OCI-LY1 (cell line): ENCODE measurements around the gene MAP9.

Experiments
- H2AFZ ChIP-seq: fragments of 200-600 bp; sonication (generic), shearing (Covaris generic); 2 replicates; pipeline ENCODE4 v1.6.0; 2014; ENCODE audit warnings: antibody characterized with exemption, mild to moderate bottlenecking, low read length
- H3F3A ChIP-seq: fragments of 200-600 bp; sonication (generic), shearing (Covaris generic); 2 replicates; pipeline ENCODE4 v1.6.0; 2014; ENCODE audit warnings: mild to moderate bottlenecking, antibody characterized with exemption, low read length, moderate library complexity; ENCODE audit not compliant: insufficient read depth
- H3K27ac ChIP-seq: fragments of 200-600 bp; sonication (generic); 2 replicates; pipeline ENCODE4 v1.5.1; 2014; ENCODE audit warnings: low read length, mixed run types, mild to moderate bottlenecking, low read depth; ENCODE audit not compliant: poor library complexity, severe bottlenecking
- H3K27me3 ChIP-seq: fragments of 200-600 bp; sonication (generic); 2 replicates; pipeline ENCODE4 v1.6.0; 2014; ENCODE audit warnings: antibody characterized with exemption, mild to moderate bottlenecking, low read length, moderate library complexity; ENCODE audit not compliant: insufficient read depth
- H3K36me3 ChIP-seq: fragments of 200-600 bp; sonication (generic); 2 replicates; pipeline ENCODE4 v1.6.1; 2014; ENCODE audit warnings: mild to moderate bottlenecking, antibody characterized with exemption, low read length, moderate library complexity, mixed read lengths; ENCODE audit not compliant: insufficient read depth
- H3K4me1 ChIP-seq: fragments of 200-600 bp; sonication (generic); 2 replicates; pipeline ENCODE4 v1.5.1; 2014; ENCODE audit warnings: mild to moderate bottlenecking, low read length, moderate library complexity; ENCODE audit not compliant: insufficient read depth, severe bottlenecking
- H3K4me2 ChIP-seq: fragments of 200-600 bp; sonication (generic), shearing (Covaris generic); 2 replicates; pipeline ENCODE4 v1.6.1; 2014; ENCODE audit warnings: low read length
- H3K4me3 ChIP-seq: fragments of 200-600 bp; sonication (generic); 2 replicates; pipeline ENCODE4 v1.5.1; 2014; ENCODE audit warnings: low read length, low read depth, mild to moderate bottlenecking, mixed read lengths; ENCODE audit not compliant: poor library complexity, severe bottlenecking
- H3K79me2 ChIP-seq: fragments of 200-600 bp; shearing (Covaris generic); 2 replicates; pipeline ENCODE4 v1.6.1; 2016; ENCODE audit warnings: mixed run types, low read length, mixed read lengths; ENCODE audit not compliant: insufficient read depth
- H3K9ac ChIP-seq: fragments of 200-600 bp; sonication (generic), shearing (Covaris generic); 2 replicates; pipeline ENCODE4 v1.6.1; 2014; ENCODE audit warnings: mild to moderate bottlenecking, low read length, mixed read lengths
- H3K9me2 ChIP-seq: fragments of 200-600 bp; sonication (generic), shearing (Covaris generic); 2 replicates; pipeline ENCODE4 v1.6.1; 2014; ENCODE audit warnings: low read depth, mild to moderate bottlenecking, low read length, mixed read lengths
- H3K9me3 ChIP-seq: fragments of 200-600 bp; shearing (Covaris generic); 2 replicates; pipeline ENCODE4 v1.6.1; 2014; ENCODE audit warnings: low read length, mixed read lengths
- H4K20me1 ChIP-seq: fragments of 200-600 bp; sonication (generic), shearing (Covaris generic); 2 replicates; pipeline ENCODE4 v1.6.0; 2016; ENCODE audit warnings: mild to moderate bottlenecking, low read length; ENCODE audit not compliant: insufficient read depth
- EZH2 ChIP-seq: fragments of 200-600 bp; sonication (generic), shearing (Covaris generic); IDR thresholded peaks from 2 replicates; pipeline ENCODE4 v1.8.0; 2017; ENCODE audit warnings: borderline replicate concordance, mixed run types, mild to moderate bottlenecking, antibody characterized with exemption, low read length, moderate library complexity, mixed read lengths
- TF ChIP-seq, protein P1 (sequence below): fragments of 200-600 bp; sonication (generic), shearing (Covaris generic); IDR thresholded peaks from 2 replicates; pipeline ENCODE4 v1.5.1; 2017; ENCODE audit warnings: mild to moderate bottlenecking, antibody characterized with exemption, low read length, moderate library complexity, mixed read lengths

The MAP9 gene

DNA sequence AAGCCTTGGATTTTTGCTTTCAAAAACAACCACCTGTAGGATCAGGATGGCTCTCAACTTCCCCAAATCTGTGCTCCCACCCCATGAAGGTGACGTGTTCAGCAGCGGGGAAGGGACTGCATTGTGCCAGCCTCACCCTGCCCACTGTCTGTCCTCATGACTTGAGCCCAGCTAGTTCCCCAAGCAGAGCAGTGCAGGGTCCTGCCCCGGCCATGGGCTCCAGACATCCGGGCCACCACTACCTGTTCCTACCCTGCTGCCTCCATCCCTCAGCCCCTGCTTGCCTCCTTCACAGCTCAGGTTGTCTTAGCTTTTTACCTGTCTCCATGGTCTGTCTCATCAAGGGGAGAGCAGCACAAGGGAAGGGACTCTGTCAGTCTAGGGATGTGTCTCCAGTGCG is 11.4 kb upstream of the MAP9 start:
- Histone ChIP-seq H3K27me3 (no peaks in the 10 kb centered on the region), H2AFZ (no peak overlapping the region), H3K4me3 (no peak overlapping the region), H3K4me1 (no peaks in the 10 kb centered on the region), H3K27ac (no peak overlapping the region), H3K9me3 (no peaks in the 10 kb centered on the region), H3K36me3 (no peaks in the 10 kb centered on the region), H3K4me2 (no peak overlapping the region), H3F3A (no peaks in the 10 kb centered on the region), H3K79me2 (no peaks in the 10 kb centered on the region), H3K9ac (no peak overlapping the region), H3K9me2 (no peaks in the 10 kb centered on the region), H4K20me1 (no peaks in the 10 kb centered on the region)
- TF ChIP-seq, protein P1, sequence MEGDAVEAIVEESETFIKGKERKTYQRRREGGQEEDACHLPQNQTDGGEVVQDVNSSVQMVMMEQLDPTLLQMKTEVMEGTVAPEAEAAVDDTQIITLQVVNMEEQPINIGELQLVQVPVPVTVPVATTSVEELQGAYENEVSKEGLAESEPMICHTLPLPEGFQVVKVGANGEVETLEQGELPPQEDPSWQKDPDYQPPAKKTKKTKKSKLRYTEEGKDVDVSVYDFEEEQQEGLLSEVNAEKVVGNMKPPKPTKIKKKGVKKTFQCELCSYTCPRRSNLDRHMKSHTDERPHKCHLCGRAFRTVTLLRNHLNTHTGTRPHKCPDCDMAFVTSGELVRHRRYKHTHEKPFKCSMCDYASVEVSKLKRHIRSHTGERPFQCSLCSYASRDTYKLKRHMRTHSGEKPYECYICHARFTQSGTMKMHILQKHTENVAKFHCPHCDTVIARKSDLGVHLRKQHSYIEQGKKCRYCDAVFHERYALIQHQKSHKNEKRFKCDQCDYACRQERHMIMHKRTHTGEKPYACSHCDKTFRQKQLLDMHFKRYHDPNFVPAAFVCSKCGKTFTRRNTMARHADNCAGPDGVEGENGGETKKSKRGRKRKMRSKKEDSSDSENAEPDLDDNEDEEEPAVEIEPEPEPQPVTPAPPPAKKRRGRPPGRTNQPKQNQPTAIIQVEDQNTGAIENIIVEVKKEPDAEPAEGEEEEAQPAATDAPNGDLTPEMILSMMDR: no peak
- no peak for TF ChIP-seq EZH2

DNA sequence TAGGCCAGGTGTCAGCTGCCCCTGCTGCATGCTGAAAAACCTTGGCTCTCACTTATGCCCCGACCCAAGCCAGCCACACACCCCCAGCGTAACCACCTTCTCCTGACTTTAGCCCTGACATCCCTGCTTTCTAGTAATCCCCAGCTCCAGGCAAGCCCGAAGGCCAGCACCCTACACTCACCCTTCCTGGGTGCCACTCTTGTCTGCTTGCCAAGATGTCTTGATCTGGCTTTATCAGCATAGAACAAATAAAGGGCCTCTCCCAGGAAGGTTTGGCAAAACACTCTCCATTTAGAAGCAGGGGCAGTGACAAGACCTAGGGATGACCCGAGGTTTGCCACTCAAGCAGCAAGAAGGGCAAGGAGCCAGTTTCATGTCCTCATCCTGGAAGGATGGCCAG is 6.8 kb upstream of the MAP9 start:
- Histone ChIP-seq H3F3A (no peaks in the 10 kb centered on the region), H4K20me1 (no peaks in the 10 kb centered on the region), H3K27me3 (no peaks in the 10 kb centered on the region), H3K4me3 (no peak overlapping the region), H2AFZ (no peak overlapping the region), H3K36me3 (no peaks in the 10 kb centered on the region), H3K79me2 (no peaks in the 10 kb centered on the region), H3K27ac (no peak overlapping the region), H3K4me2 (no peak overlapping the region), H3K9me3 (no peaks in the 10 kb centered on the region), H3K9ac (no peak overlapping the region), H3K9me2 (no peaks in the 10 kb centered on the region), H3K4me1 (no peaks in the 10 kb centered on the region)
- TF ChIP-seq EZH2: no peak
- TF ChIP-seq, protein P1: no peak

DNA sequence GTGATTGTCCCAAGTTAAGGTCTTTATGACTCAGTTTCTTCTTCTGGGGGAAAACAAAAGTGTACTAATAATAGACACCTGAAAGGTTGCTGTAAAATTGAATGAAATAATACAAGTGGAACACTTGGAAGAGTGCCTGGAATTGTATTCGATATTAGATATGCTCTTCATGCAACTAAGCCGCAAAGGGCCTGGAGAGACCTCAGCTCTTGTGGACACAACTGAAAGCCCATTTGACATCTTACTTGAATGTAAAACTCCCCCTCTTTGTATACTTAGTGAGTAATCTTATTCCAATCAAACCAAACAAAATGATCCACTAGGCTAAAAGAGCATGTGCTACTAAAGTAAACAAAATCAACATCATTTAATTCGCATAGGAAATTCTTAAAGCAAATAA is 511 bp upstream of the MAP9 start:
- no peaks in the 10 kb centered on the region for H3K27me3 ChIP-seq
- no peaks in the 10 kb centered on the region for H3F3A ChIP-seq
- H2AFZ ChIP-seq: no peak overlapping the region
- H3K36me3 ChIP-seq: no peaks in the 10 kb centered on the region
- no peaks in the 10 kb centered on the region for H4K20me1 ChIP-seq
- H3K4me3 ChIP-seq: no peak overlapping the region
- no peak overlapping the region for H3K4me2 ChIP-seq
- H3K27ac ChIP-seq: no peak overlapping the region
- H3K4me1 ChIP-seq: no peaks in the 10 kb centered on the region
- TF ChIP-seq EZH2: no peak
- TF ChIP-seq, protein P1: no peak
- H3K9me2 ChIP-seq: no peaks in the 10 kb centered on the region
- H3K9ac ChIP-seq: no peak overlapping the region
- H3K9me3 ChIP-seq: no peaks in the 10 kb centered on the region
- no peaks in the 10 kb centered on the region for H3K79me2 ChIP-seq
